Ramos (cell line): ENCODE measurements around the gene TNFAIP2.

Experiments used
- in situ Hi-C: fragments of 300-500 bp; cut with MboI; formaldehyde crosslinking; loops from one replicate; pipeline ENCODE4 v1.14.3; 2022; ENCODE audit warnings: low sequenced_read_pairs; ENCODE audit not compliant: unreplicated experiment

Gene TNFAIP2, protein sequence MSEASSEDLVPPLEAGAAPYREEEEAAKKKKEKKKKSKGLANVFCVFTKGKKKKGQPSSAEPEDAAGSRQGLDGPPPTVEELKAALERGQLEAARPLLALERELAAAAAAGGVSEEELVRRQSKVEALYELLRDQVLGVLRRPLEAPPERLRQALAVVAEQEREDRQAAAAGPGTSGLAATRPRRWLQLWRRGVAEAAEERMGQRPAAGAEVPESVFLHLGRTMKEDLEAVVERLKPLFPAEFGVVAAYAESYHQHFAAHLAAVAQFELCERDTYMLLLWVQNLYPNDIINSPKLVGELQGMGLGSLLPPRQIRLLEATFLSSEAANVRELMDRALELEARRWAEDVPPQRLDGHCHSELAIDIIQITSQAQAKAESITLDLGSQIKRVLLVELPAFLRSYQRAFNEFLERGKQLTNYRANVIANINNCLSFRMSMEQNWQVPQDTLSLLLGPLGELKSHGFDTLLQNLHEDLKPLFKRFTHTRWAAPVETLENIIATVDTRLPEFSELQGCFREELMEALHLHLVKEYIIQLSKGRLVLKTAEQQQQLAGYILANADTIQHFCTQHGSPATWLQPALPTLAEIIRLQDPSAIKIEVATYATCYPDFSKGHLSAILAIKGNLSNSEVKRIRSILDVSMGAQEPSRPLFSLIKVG

GRCh38 chr14:103122947-103123633, at the start of gene TNFAIP2:
Gene TNFAIP2 (plus strand): TSS chr14:103123461. CDS start chr14:103126458, 2,997 bp downstream.
- in situ Hi-C loops = no loop called here

DNA sequence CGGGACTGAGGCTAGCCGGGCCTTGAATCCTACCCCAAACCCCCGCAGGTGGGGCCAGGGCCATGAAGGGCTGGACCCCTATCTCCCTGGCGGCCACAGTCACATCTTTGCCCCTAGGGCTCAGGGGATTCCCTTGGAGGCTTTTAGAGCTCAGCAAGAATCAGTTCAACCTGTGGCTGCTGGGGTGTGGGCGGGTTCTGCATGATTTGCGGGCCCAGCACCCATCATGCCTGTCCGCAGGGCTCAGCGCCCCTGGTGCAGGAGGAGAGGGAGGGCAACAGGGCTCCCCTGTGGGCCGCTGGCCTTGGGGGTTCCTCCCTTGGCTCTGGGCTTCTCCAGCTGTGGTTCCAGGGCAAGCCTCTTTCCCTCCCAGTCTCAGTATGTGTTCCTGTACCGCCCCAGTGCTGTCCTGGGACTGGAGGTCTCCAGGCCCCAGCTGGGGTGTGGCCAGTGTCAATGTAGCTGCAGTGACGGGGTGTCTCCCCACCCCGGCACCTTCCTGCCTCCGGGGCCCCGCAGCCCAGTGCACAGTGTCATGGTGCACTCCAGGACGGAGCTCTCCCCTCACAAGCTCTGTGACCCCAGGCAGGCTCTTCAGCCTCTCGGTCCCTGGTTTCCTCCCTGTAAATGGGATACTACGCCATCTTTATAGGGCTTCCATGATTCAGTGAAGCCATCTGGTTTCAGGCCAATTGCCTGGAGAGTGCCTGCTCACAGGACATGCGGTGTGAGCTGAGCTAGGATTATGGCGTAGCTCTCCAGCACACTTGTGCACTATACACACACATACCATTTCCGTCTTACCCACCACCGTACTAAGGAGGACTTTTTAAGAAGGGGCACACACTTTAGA, 49.2 kb upstream of the TNFAIP2 start:
- in situ Hi-C loops = no loop called here

- in situ Hi-C loops = loop anchor here (5.0 kb wide), 1 partner anchor 212 kb away; no protein-coding TSS in a partner anchor
These were observed 48.4 kb upstream of the TNFAIP2 start for GRCh38 chr14:103074729-103075367.

DNA sequence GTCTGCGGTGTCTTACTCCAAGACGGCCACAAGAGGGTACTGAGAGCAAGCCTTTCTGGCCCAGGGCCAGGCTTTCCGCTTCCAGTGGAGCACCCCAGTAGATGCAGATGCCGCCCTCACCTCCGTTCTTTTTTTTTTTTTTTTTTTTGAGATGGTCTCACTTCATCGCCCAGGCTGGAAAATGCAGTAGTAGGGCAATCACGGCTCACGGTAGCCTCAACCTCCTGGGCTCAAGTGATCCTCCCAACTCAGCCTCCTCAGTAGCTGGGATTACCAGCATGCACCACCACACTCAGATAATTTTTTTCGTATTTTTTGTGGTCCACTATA, 44.9 kb upstream of the TNFAIP2 start:
- in situ Hi-C loops = loop anchor here (5.0 kb wide), 1 partner anchor 209 kb away; no protein-coding TSS in a partner anchor

DNA sequence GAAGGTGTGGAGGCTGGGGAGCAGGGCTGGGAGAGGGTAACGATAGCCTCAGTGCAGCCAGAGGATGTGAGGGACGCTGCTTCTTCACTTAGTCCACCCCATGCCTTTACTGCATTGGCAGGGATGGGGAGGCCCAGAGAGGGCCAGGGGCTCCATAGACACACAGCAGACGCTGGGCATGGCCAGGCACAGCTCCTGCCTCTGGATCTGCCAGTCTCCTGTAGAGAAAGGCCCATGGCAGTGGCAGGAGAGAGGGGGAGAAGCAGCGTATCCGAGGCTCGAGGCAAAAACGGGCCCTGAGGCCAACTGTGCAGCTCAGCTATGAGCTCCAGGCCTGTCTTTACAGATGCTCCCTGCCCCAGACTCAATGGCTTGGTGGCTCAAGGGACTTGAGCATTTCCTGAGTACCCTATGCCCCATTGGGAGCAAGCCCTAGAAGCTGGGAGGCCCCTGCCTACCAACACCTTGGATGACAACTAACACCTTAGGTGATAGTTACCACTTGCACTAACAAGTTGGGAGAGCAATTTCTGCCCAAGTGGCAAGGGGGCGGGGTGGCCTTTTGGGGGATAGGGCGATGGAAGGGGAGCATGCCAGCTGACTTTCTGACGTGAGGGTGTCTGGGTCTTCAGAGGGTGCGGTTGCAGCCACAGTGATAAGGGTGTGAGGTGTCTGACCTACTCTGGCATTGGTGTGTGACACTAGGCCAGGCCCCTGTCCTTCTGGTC, 44.2 kb upstream of the TNFAIP2 start:
- in situ Hi-C loops = loop anchor here (5.0 kb wide), 1 partner anchor 208 kb away; no protein-coding TSS in a partner anchor

- in situ Hi-C loops = no loop called here
These were observed 41.3 kb upstream of the TNFAIP2 start for GRCh38 chr14:103081951-103082350.

- in situ Hi-C loops = no loop called here
These were observed 39.0 kb upstream of the TNFAIP2 start, which contains the start of gene LBHD2 for GRCh38 chr14:103084021-103084919. Gene LBHD2 (plus strand): TSS chr14:103084210. CDS start chr14:103086013, 1,803 bp downstream.

DNA sequence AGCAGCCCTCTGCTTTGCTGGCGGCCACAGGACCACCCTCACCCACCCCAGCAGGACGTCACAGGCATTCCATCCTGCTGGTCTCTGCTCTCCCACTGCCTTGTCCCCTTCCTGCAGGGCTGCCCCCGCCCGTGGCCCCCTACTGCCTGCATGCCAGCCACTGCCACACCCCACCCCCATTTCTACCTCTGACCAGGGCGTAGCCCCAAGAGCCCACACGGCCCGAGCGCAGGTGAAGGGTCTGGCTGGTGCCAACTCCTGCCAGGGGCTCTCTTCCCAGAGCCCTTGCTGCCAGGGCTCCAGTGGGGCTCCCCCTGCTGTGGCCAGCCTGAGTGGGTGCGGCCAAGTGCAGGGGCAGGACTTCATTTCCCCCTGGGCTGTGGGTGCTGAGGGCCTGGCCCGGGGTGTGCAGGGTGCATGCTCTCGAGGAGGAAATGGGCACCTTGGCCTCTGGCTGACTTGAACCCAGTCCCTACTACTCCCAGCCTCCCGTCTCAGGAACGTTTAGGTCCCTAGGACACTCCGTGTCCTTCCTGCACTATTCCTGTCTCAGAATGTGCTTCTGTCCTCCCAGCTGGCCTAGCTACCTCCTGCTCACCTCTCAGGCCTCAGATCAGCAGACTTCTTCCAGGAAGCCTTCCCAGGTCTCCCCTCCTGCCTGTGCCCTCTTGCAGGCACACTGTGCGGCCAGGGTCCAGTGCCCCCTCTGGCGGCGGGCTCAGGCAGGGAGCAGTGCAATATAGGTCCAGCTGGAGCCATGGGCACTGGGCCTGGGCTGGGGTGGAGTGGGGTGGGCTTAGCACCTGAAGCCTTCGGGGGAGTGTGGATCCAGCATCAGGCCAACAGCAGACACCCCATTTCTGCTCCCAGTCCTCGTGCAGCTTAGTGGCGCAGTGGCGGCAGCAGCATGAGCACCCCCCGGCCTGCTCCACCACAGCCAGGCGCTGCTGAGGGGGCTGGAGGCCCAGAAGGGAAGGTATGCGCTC, 37.9 kb upstream of the TNFAIP2 start:
- in situ Hi-C loops = no loop called here

DNA sequence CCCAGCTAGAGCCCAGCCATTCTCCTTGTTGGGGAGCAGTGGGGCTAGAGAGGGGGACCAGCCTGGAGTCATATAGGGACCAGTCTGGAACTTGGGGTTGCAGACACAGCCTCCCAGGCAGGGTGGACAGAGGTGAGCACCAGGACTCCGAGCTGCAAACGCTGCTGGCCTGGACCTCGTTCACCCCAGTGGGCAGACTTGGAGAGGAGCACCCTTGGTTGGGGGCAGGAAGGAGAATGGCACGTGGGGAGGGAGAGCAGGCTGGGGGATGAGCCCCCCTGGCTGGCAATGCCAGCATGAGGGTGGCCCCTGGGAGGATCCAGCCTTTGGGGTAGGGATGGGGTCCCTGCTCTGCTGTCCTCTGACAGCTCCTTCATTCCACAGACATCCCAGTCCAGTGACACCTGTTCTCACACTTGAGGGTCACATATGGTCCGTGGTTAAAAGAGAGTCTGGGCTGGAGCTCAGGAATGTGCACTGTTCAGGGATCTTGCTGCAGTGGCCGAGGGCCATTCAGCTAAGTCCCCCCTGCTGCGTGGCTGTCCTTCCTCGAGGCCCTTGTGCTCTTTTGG, 36.4 kb upstream of the TNFAIP2 start:
- in situ Hi-C loops = no loop called here

- in situ Hi-C loops = no loop called here
These were observed 35.9 kb upstream of the TNFAIP2 start for GRCh38 chr14:103087343-103087835.

DNA sequence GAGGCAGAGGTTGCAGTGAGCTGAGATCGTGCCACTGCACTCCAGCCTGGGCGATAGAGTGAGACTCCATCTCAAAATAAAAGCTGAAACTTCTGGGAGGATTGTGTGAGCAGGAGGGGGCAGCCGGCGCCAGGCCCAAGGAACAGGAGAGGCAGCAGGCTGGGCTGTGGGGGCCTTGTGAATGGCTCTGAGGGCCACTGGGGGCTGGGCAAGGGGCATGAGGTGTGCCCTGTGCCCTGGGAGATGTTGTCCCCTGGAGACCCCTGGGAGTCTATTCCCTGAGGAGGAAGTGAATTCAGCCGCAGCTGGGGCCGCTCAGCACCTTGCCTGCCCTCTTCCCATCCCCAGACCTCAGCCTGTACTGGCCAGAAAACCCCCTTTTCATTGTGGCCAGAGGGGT, 34.3 kb upstream of the TNFAIP2 start:
- in situ Hi-C loops = no loop called here

DNA sequence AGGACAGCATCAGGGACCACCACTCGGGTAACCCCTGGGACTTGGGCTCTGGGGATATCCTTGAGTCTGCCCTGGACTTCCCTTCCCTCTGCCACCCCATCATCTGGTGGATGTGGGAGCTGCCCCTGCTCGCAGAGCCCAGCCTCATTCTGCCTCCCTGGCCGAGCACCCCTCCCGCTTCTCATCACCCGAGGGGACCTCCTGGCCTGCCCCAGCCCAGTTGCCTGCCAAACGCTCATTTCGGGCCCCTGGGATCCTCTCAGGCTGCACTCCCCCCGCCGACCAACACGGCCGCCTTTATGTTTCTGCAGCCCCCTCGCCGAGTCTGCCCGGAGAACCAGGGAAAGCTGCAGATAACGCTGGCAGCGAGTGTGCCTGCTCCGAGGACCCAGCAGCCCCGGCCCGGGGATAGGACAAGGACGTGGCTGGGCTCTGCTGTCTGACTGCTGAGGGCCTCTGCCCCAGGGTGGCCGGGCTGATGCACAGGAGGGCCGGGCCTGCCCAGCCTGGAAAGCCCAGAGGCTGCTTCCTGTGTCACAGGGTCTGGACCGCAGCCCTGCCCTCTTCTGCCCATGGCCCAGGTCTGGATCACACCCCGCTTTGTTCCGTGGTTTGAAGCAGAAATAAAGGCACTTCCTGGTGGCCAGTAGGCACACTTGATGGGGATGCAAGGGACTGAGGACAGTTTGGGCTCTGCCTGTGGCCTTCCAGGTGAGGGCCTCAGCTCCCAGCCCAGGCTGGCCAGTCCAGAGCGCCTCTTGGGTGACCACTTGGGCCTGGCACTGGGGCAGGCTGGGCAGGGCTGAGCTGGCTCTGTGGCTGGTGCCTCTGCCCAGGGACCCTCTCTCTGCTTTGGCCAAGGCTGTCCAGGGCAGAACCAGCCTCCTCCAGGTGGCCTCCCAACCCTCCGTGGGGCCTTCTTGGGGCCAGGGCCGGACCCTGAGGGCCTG, 33.6 kb upstream of the TNFAIP2 start:
- in situ Hi-C loops = no loop called here

- in situ Hi-C loops = no loop called here
These were observed 32.7 kb upstream of the TNFAIP2 start for GRCh38 chr14:103090481-103091020.

DNA sequence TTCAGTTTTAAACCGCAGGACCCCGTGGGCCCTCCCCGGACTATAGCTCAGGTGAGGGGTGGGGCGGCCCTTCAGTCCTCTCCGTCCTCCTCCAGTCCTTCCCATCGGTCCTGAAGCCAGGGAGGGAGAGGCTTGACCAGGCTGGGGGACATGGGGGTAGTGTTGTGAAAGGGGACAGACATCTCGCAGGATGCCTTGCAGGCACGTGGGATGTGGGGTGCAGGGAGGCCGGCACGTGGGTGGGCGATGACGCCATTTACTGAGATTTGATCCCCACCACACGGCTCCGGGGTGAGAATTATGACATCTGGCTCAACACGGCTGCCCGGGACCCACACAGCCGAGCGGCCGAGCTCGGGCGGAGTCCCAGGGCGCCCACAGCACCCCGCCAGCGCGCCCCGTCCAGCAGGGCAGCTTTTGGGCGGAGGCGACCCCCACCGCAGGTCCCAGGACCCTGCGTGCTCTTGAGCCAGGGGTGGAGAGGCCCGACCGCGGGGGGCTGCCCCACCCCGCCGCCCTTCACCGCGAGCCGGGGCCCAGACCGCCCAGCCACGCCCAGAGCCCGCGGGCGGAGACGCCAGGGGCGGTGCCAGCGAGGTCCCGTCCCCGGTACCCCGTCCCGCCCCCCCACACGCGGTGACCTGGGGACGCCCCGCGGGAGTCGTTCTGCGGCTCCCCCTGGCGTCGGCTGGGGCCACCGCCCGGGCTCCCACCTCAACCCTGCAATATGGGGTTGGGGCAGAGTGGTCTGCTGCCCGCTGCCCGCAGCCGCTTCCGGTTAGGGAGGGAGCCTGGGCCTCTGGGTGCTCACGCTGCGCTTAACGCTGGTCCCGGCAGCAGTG, 32.0 kb upstream of the TNFAIP2 start:
- in situ Hi-C loops = no loop called here
